ENCODE results near the gene TRA2A. TPM values are rescaled to one million over a fixed set of nuclear protein-coding genes. Genes with fewer than 3 reads are reported as not detected.

Gene TRA2A
- total and polyA plus RNA-seq, 2 experiments from 2014 or later, result 55.4 to 57.2 TPM

GRCh38 chr7:23456093-23456492 is 75.7 kb downstream of the TRA2A start:
- peaks cover 66% of the 10 kb centered on the region for H4K20me1 ChIP-seq (ENCODE audit: insufficient read depth, poor library complexity, severe bottlenecking)
- no peaks in the 10 kb centered on the region for H3K4me1 ChIP-seq (ENCODE audit: insufficient read depth)
- H3K9me2 ChIP-seq (replicated peaks; ENCODE audit: insufficient read depth), result no peaks in the 10 kb centered on the region
- no peak overlapping the region for H2AFZ ChIP-seq
- no peak overlapping the region for H3K27ac ChIP-seq
- H3K36me3 ChIP-seq (replicated peaks; ENCODE audit: insufficient read depth, low read depth), result no peaks in the 10 kb centered on the region
- no peaks in the 10 kb centered on the region for H3K9me3 ChIP-seq (ENCODE audit: low read depth)
- 93% methylated on average over 3 of the region's 3 CpGs for WGBS (ENCODE audit: low lambda C conversion rate, missing lambda C conversion rate)
- H3K27me3 ChIP-seq, result no peaks in the 10 kb centered on the region
- peaks cover 100% of the 10 kb centered on the region for H3K79me2 ChIP-seq
- TF ChIP-seq EZH2phosphoT487 (IDR thresholded peaks at IDR 0.05; ENCODE audit: low read depth, severe bottlenecking, unreplicated experiment) (no peak), EZH2 (IDR thresholded peaks at IDR 0.05; ENCODE audit: borderline replicate concordance) (no peak)
- TF ChIP-seq, protein P1, sequence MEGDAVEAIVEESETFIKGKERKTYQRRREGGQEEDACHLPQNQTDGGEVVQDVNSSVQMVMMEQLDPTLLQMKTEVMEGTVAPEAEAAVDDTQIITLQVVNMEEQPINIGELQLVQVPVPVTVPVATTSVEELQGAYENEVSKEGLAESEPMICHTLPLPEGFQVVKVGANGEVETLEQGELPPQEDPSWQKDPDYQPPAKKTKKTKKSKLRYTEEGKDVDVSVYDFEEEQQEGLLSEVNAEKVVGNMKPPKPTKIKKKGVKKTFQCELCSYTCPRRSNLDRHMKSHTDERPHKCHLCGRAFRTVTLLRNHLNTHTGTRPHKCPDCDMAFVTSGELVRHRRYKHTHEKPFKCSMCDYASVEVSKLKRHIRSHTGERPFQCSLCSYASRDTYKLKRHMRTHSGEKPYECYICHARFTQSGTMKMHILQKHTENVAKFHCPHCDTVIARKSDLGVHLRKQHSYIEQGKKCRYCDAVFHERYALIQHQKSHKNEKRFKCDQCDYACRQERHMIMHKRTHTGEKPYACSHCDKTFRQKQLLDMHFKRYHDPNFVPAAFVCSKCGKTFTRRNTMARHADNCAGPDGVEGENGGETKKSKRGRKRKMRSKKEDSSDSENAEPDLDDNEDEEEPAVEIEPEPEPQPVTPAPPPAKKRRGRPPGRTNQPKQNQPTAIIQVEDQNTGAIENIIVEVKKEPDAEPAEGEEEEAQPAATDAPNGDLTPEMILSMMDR (IDR thresholded peaks at IDR 0.05; ENCODE audit: poor library complexity), result no peak
- no peak for DNase-seq (ENCODE audit: low spot score)
- H3K4me2 ChIP-seq, result no peak overlapping the region
- H3K4me3 ChIP-seq, result no peak overlapping the region

DNA sequence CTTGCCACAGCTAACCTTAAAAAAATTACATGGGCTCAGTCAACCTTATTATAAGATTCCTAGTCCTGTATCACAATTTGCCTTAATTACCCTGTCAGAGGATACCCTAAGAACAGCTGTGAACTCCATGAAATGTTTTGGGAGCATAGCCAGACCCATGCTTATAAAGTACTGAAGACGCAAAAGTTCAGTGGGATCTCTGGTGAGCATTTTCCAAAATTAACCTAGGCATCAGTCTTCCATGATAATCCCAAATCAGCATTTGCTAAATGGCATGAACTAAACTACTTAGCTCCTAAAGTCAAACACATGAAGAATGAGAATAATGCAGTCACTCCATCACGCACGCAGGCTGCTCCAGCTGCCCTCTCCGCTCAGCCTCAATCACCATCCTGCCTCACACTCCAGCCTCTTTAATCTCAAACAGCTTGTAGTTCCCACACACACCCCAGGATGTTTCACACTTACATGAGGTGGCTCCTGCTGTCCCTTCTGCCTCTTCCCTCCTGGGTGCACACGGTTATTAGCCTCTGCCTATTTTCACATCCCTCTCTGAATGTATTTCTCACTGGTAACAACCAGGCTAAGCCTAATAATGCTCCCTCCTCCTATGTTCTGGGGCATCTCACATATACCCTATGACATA is 76.8 kb downstream of the TRA2A start:
- WGBS (ENCODE audit: low lambda C conversion rate, missing lambda C conversion rate), result 89% methylated on average over 5 of the region's 5 CpGs
- H3K9me3 ChIP-seq (ENCODE audit: low read depth), result no peaks in the 10 kb centered on the region
- H3K27ac ChIP-seq, result no peak overlapping the region
- no peaks in the 10 kb centered on the region for H3K9me2 ChIP-seq (replicated peaks; ENCODE audit: insufficient read depth)
- H2AFZ ChIP-seq, result no peak overlapping the region
- no peak for DNase-seq (ENCODE audit: low spot score)
- no peak overlapping the region for H3K4me3 ChIP-seq
- TF ChIP-seq EZH2phosphoT487 (IDR thresholded peaks at IDR 0.05; ENCODE audit: low read depth, severe bottlenecking, unreplicated experiment) (no peak), EZH2 (IDR thresholded peaks at IDR 0.05; ENCODE audit: borderline replicate concordance) (no peak)
- TF ChIP-seq, protein P1 (IDR thresholded peaks at IDR 0.05; ENCODE audit: poor library complexity), result no peak
- H4K20me1 ChIP-seq (ENCODE audit: insufficient read depth, poor library complexity, severe bottlenecking), result peaks cover 74% of the 10 kb centered on the region
- no peaks in the 10 kb centered on the region for H3K36me3 ChIP-seq (replicated peaks; ENCODE audit: insufficient read depth, low read depth)
- H3K27me3 ChIP-seq, result no peaks in the 10 kb centered on the region
- peaks cover 100% of the 10 kb centered on the region for H3K79me2 ChIP-seq
- H3K4me1 ChIP-seq (ENCODE audit: insufficient read depth), result no peaks in the 10 kb centered on the region
- no peak overlapping the region for H3K4me2 ChIP-seq

Small RNA genes within 50 kb of the gene (small RNA-seq; reads per million reads assigned to genes)
- gene AC079780.1 (not detected), gene RF00019 (not detected)

Other genes starting within 250 kb of the TRA2A start
- 43.7 and 61.8 TPM in 2 replicates for gene MALSU1, start 232.6 kb downstream of the TRA2A start, total RNA-seq
- 77.2 and 92.6 TPM in 2 replicates for gene MALSU1, start 232.6 kb downstream of the TRA2A start, polyA plus RNA-seq
- gene IGF2BP3, start 61.5 kb downstream of the TRA2A start, total RNA-seq, result 73.1 and 75.7 TPM in 2 replicates
- gene IGF2BP3, start 61.5 kb downstream of the TRA2A start, polyA plus RNA-seq, result 28.9 and 31.1 TPM in 2 replicates
- gene CCDC126, start 65.4 kb upstream of the TRA2A start, total RNA-seq, result 29.9 and 33.7 TPM in 2 replicates
- gene CCDC126, start 65.4 kb upstream of the TRA2A start, polyA plus RNA-seq, result 19.4 and 19.7 TPM in 2 replicates
- 14.4 and 17.5 TPM in 2 replicates for gene FAM221A, start 148.2 kb upstream of the TRA2A start, total RNA-seq
- gene FAM221A, start 148.2 kb upstream of the TRA2A start, polyA plus RNA-seq, result 9.2 and 10.2 TPM in 2 replicates
- 0.10 and 2.6 TPM in 2 replicates for gene STK31, start 178.2 kb upstream of the TRA2A start, total RNA-seq
- 0.06 and 0.33 TPM in 2 replicates for gene STK31, start 178.2 kb upstream of the TRA2A start, polyA plus RNA-seq